ENCODE data around the gene SAP25.

DNA sequence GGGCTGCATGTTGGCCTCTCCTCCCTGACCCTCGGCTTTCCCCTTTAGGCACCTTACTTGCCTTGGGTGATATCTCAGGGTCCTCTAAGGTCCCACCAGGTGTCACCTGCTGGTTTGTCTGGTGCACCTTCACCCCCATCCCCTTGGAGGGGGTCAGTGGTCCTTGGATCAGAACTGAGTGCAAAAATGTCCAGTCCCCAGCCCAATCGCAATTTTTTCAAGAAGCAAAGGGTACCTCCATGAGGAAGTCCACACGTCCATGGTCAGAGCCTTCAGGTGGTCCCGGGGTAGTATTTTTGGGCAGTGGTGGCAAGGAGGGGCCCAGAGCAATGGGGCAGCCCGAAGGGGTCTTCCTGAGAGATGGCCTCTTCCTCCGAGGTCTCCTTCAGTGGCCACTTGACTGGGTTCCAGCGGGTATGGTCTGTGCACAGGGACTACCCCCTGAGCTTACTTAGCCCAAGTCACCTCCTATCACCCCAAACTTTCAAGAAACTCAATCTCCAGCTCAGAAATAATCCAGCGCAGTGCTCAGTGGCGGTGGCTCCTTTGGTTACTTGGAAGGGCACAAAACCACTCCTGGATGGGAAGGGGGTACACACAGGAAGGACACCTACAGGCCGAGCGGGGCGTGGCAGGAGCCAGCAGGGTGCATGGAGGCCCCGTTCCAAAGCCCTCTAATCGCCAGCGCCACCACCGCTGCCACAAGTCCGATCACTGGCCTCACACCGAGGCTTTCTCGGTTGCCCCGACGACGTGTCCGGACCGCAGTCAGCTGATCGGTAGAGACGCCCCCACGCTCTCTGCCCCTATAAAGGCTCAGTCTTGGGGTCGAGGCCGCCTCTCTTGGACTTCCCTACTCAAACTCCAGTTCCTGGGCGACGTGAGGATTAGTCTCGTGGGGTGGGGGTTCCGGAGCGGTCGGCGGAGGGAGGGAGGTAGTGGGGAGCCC lies 4.5 kb downstream of the SAP25 start:
- TF ChIP-seq POLR2A (IDR thresholded peaks at IDR 0.05; ENCODE audit: low read depth, low read length) (no peak), CEBPB (IDR thresholded peaks at IDR 0.05; ENCODE audit: low read depth, low read length) (no peak)
